CD14-positive monocyte (primary cell): ENCODE data around the gene NFKB1. TPM values are rescaled to one million over a fixed set of nuclear protein-coding genes. Genes with fewer than 3 reads are reported as not detected.

Experiments used
- DNase-seq, 3 donors: peaks; one replicate each; pipeline ENCODE4 v3.0.0-alpha.2; 2011 to 2022
- H2AFZ ChIP-seq: 2 replicates; pipeline ENCODE4 v1.6.0; 2012; ENCODE audit warnings: mild to moderate bottlenecking, low read depth, low read length, inconsistent platforms; ENCODE audit not compliant: insufficient read depth, poor library complexity, severe bottlenecking
- H3K27ac ChIP-seq, 2 donors: 1 replicate in 1 of 2; 2 replicates in 1 of 2; pipeline ENCODE4 v1.5.1; 2012 to 2013; ENCODE audit warnings: low read length in 2 of 2, control low read depth in 1 of 2, inconsistent platforms in 1 of 2, low read depth in 1 of 2, mild to moderate bottlenecking in 1 of 2
- H3K27me3 ChIP-seq, 2 donors: one replicate each; pipeline versions ENCODE4 v1.6.0 to v1.6.1; 2011 to 2013; ENCODE audit warnings: low read length in 2 of 2; ENCODE audit not compliant: control insufficient read depth in 2 of 2, insufficient read depth in 2 of 2
- H3K36me3 ChIP-seq, 2 donors: replicated peaks in 1 of 2; 1 replicate in 1 of 2; 2 replicates in 1 of 2; pipeline versions ENCODE4 v1.5.1 to v1.6.1; 2012 to 2013; ENCODE audit warnings: low read length in 2 of 2, control low read depth in 1 of 2, inconsistent platforms in 1 of 2, mild to moderate bottlenecking in 1 of 2; ENCODE audit not compliant: insufficient read depth in 2 of 2, control insufficient read depth in 1 of 2
- H3K4me1 ChIP-seq, 2 donors: 1 replicate in 1 of 2; 2 replicates in 1 of 2; pipeline versions ENCODE4 v1.5.1 to v1.6.1; 2012 to 2013; ENCODE audit warnings: low read length in 2 of 2, control low read depth in 1 of 2, inconsistent platforms in 1 of 2, mild to moderate bottlenecking in 1 of 2, moderate library complexity in 1 of 2; ENCODE audit not compliant: insufficient read depth in 2 of 2, control insufficient read depth in 1 of 2
- H3K4me2 ChIP-seq: replicated peaks from 2 replicates; pipeline ENCODE3; 2012; ENCODE audit warnings: low read length, moderate library complexity, mild to moderate bottlenecking; ENCODE audit not compliant: poor library complexity, severe bottlenecking; ENCODE audit errors: extremely low read depth
- H3K4me3 ChIP-seq, 3 experiments: fragments of 200-600 bp in 1 of 3; sonication (generic) in 1 of 3; replicated peaks in 1 of 3; 1 replicate in 2 of 3; 2 replicates in 1 of 3; pipeline ENCODE4 v1.5.1; 2011 to 2013; ENCODE audit warnings: low read length in 3 of 3, mild to moderate bottlenecking in 3 of 3, control low read depth in 2 of 3, low read depth in 2 of 3, inconsistent platforms in 1 of 3, moderate library complexity in 1 of 3
- H3K79me2 ChIP-seq: 2 replicates; pipeline ENCODE4 v1.6.0; 2012; ENCODE audit warnings: mild to moderate bottlenecking, control low read depth, inconsistent platforms, low read length, moderate library complexity; ENCODE audit not compliant: insufficient read depth
- H3K9ac ChIP-seq: 2 replicates; pipeline ENCODE4 v1.6.0; 2017; ENCODE audit warnings: low read length, mild to moderate bottlenecking; ENCODE audit not compliant: insufficient read depth, poor library complexity, severe bottlenecking
- H3K9me3 ChIP-seq, 2 donors: replicated peaks in 1 of 2; 1 replicate in 1 of 2; 2 replicates in 1 of 2; pipeline versions ENCODE4 v1.5.1 to v1.6.1; 2012 to 2013; ENCODE audit warnings: low read length in 2 of 2, control low read depth in 1 of 2; ENCODE audit not compliant: control insufficient read depth in 1 of 2, insufficient read depth in 1 of 2
- H4K20me1 ChIP-seq: 2 replicates; pipeline ENCODE4 v1.6.0; 2012; ENCODE audit warnings: mild to moderate bottlenecking, low read length, control low read depth, moderate library complexity; ENCODE audit not compliant: insufficient read depth
- H3K27ac Mint-ChIP-seq, 7 donors: one replicate each; pipeline ENCODE4 v1.8.0; 2020; ENCODE audit warnings: mild to moderate bottlenecking in 7 of 7, mixed read lengths in 7 of 7, moderate library complexity in 6 of 7, inconsistent platforms in 2 of 7
- H3K27me3 Mint-ChIP-seq, 3 donors: one replicate each; pipeline ENCODE4 v1.8.0; 2021 to 2022; ENCODE audit warnings: low read depth in 3 of 3, mild to moderate bottlenecking in 3 of 3, mixed read lengths in 3 of 3, moderate library complexity in 3 of 3, inconsistent platforms in 1 of 3
- H3K36me3 Mint-ChIP-seq, 2 donors: one replicate each; pipeline ENCODE4 v1.8.0; 2020; ENCODE audit warnings: mixed read lengths in 2 of 2, inconsistent platforms in 1 of 2, mild to moderate bottlenecking in 1 of 2
- H3K4me1 Mint-ChIP-seq: one replicate; pipeline ENCODE4 v1.8.0; 2020; ENCODE audit warnings: mild to moderate bottlenecking, mixed read lengths
- H3K4me3 Mint-ChIP-seq, 2 donors: one replicate each; pipeline ENCODE4 v1.8.0; 2020; ENCODE audit warnings: mild to moderate bottlenecking in 2 of 2, mixed read lengths in 2 of 2, moderate library complexity in 1 of 2
- H3K9me3 Mint-ChIP-seq, 7 donors: one replicate each; pipeline ENCODE4 v1.8.0; 2020 to 2022; ENCODE audit warnings: mixed read lengths in 7 of 7, mild to moderate bottlenecking in 6 of 7, moderate library complexity in 6 of 7, inconsistent platforms in 2 of 7
- CTCF ChIP-seq: fragments of 200-600 bp; IDR thresholded peaks from one replicate; pipeline ENCODE4 v1.8.0; 2022; ENCODE audit warnings: antibody characterized with exemption, mild to moderate bottlenecking
- WGBS: methylation state at CpG from one replicate; pipeline ENCODE4 v1.1.5; 2013; ENCODE audit warnings: missing lambda C conversion rate; ENCODE audit not compliant: insufficient coverage; 5-methylcytosine and 5-hydroxymethylcytosine counted together
- intact Hi-C, 2 donors: fragments of 100-400 bp; cut with micrococcal nuclease; formaldehyde crosslinking; loops; one replicate each; pipeline versions ENCODE4 v1.15.0 to v1.15.1; 2023
- polyA plus RNA-seq, 3 donors: library from polyadenylated mRNA; depleted of rRNA in 1 of 3; unstranded in 2 of 3; stranded (reverse) in 1 of 3; fragments of 300-500 nt in 2 of 3; fragments of >200 nt in 1 of 3; fragmentation: Illumina TruSeq in 2 of 3; gene quantifications; 1 replicate in 2 of 3; 2 replicates in 1 of 3; pipeline ENCODE4 v1.2.3, GENCODE V29; 2012 to 2021

The NFKB1 gene
- polyA plus RNA-seq, 3 donors = 9.0 to 34.4 (median 17.8) TPM

DNA sequence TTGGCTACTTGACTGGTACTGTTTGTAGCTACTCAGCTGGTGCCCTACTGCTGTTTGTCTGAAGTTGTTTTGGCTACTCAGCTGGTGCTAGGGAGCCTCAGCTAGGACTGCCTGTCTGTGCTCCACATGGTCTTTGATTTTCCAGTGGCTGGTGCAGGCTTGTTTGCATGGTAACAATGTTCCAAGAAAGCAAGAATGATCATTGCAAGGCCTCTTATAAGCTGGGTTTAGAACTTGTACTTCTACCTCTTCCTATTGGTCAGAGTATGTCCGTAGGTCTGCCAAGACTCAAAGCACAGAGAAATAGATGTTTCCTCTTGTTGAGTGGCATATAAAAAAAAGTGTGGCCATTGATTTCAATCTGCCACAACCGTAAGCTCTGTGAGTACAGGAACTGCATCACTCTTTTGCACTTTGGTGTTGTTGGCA, 17.6 kb downstream of the NFKB1 start:
- intact Hi-C loops = no loop called here
- Mint-ChIP-seq H3K9me3 (peaks cover 4 to 12% (median 9%) of the 10 kb centered on the region in 7 donors), H3K27me3 (no peaks in the 10 kb centered on the region), H3K36me3 (peaks cover 12 to 19% of the 10 kb centered on the region in 2 donors), H3K4me1 (peaks cover 23% of the 10 kb centered on the region), H3K4me3 (no peak overlapping the region), H3K27ac (peak overlapping the region in 5 of 7 donors; percentile 10 to 74 (median 54))
- no peaks in the 10 kb centered on the region for H3K36me3 ChIP-seq
- H3K4me3 ChIP-seq = no peak overlapping the region
- H3K79me2 ChIP-seq = peaks cover 95% of the 10 kb centered on the region
- peaks cover 0 to 2% of the 10 kb centered on the region in 2 donors for H3K9me3 ChIP-seq
- no peak for DNase-seq
- peaks cover 98% of the 10 kb centered on the region for H4K20me1 ChIP-seq
- H3K27me3 ChIP-seq = no peaks in the 10 kb centered on the region
- H2AFZ ChIP-seq = no peak overlapping the region
- no peak for TF ChIP-seq CTCF
- no peak overlapping the region for H3K4me2 ChIP-seq
- no peak overlapping the region for H3K9ac ChIP-seq
- peaks cover 0 to 4% of the 10 kb centered on the region in 2 donors for H3K4me1 ChIP-seq
- H3K27ac ChIP-seq = peak overlapping the region in 1 of 2 donors; percentile 35
- no CpG with 5 or more reads among the region's 2 CpGs for WGBS

- Mint-ChIP-seq H3K36me3 (peaks cover 12 to 18% of the 10 kb centered on the region in 2 donors), H3K4me1 (peaks cover 31% of the 10 kb centered on the region), H3K27ac (peak overlapping the region in 1 of 7 donors; percentile 25), H3K4me3 (no peak overlapping the region), H3K27me3 (no peaks in the 10 kb centered on the region), H3K9me3 (peaks cover 3 to 10% (median 7%) of the 10 kb centered on the region in 7 donors)
- WGBS = 60% methylated on average over 1 of the region's 3 CpGs
- Histone ChIP-seq H2AFZ (no peak overlapping the region), H3K36me3 (no peaks in the 10 kb centered on the region), H3K4me2 (no peak overlapping the region), H3K4me1 (peaks cover 5 to 9% of the 10 kb centered on the region in 2 donors), H3K79me2 (peaks cover 96% of the 10 kb centered on the region), H3K27ac (no peak overlapping the region), H3K9ac (no peak overlapping the region), H3K4me3 (no peak overlapping the region), H4K20me1 (peaks cover 98% of the 10 kb centered on the region), H3K9me3 (no peaks in the 10 kb centered on the region), H3K27me3 (no peaks in the 10 kb centered on the region)
- DNase-seq = no peak
- no peak for TF ChIP-seq CTCF
- intact Hi-C loops = no loop called here
These were observed 18.8 kb downstream of the NFKB1 start for GRCh38 chr4:102519925-102520324.
